Spleen (tissue), 11 donors: ENCODE measurements around the gene PLS1. TPM values are rescaled to one million over a fixed set of nuclear protein-coding genes. Genes with fewer than 3 reads are reported as not detected.
A peak's percentile ranks its signal among the peaks of the same experiment; 100 is the strongest.
"Not testable (repeated sequence)": the region's sequence is repeated elsewhere in the genome, so short reads cannot be mapped to it uniquely, and the experiment has no call there.

ENCODE experiments used
- DNase-seq: peaks from one replicate; pipeline ENCODE4 v3.0.0-alpha.2; 2020
- H3K27ac ChIP-seq, 8 donors: fragments of 200-600 bp; sonication (generic) in 7 of 8; 1 replicate in 4 of 8; 2 replicates in 4 of 8; pipeline versions ENCODE4 v1.5.0 to v1.8.0; 2016 to 2021; ENCODE audit warnings: inconsistent platforms in 4 of 8, mild to moderate bottlenecking in 4 of 8, moderate library complexity in 1 of 8
- H3K27me3 ChIP-seq, 7 donors: fragments of 200-600 bp; sonication (generic) in 6 of 7; replicated peaks in 1 of 7; 1 replicate in 4 of 7; 2 replicates in 3 of 7; pipeline versions ENCODE4 v1.5.0 to v1.8.0; 2016 to 2021; ENCODE audit warnings: inconsistent platforms in 3 of 7, mild to moderate bottlenecking in 1 of 7
- H3K36me3 ChIP-seq, 6 donors: fragments of 200-600 bp; sonication (generic) in 5 of 6; 1 replicate in 4 of 6; 2 replicates in 2 of 6; pipeline versions ENCODE4 v1.5.0 to v1.8.0; 2016 to 2021; ENCODE audit warnings: inconsistent platforms in 2 of 6
- H3K4me1 ChIP-seq, 6 donors: fragments of 200-600 bp; sonication (generic) in 5 of 6; 1 replicate in 3 of 6; 2 replicates in 3 of 6; pipeline versions ENCODE4 v1.5.0 to v1.8.0; 2016 to 2021; ENCODE audit warnings: inconsistent platforms in 3 of 6
- H3K4me3 ChIP-seq, 8 donors: fragments of 200-600 bp; sonication (generic) in 7 of 8; 1 replicate in 4 of 8; 2 replicates in 4 of 8; pipeline versions ENCODE4 v1.5.0 to v1.8.0; 2016 to 2021; ENCODE audit warnings: inconsistent platforms in 4 of 8, mild to moderate bottlenecking in 4 of 8, moderate library complexity in 2 of 8
- H3K9me3 ChIP-seq, 8 donors: fragments of 200-600 bp; sonication (generic) in 7 of 8; 1 replicate in 4 of 8; 2 replicates in 4 of 8; pipeline versions ENCODE4 v1.5.0 to v1.8.0; 2016 to 2021; ENCODE audit warnings: inconsistent platforms in 4 of 8
- POLR2A ChIP-seq, 3 donors: fragments of 450-650 bp; IDR thresholded peaks; one replicate each; pipeline ENCODE4 v1.5.1; 2017; ENCODE audit warnings: antibody characterized with exemption in 3 of 3, mild to moderate bottlenecking in 1 of 3
- POLR2AphosphoS5 ChIP-seq, 3 donors: sonication (generic); formaldehyde crosslinking; IDR thresholded peaks; one replicate each; pipeline ENCODE4 v1.5.1; 2017; ENCODE audit warnings: antibody characterized with exemption in 3 of 3
- WGBS, 5 donors: extraction: QIAGEN DNeasy Blood & Tissue Kit in 3 of 5; methylation state at CpG; one replicate each; pipeline versions ENCODE4 v1.1.5 to v1.1.7; 2013 to 2018; 5-methylcytosine and 5-hydroxymethylcytosine counted together
- intact Hi-C: fragments of 100-400 bp; cut with DNase I; formaldehyde crosslinking; loops from one replicate; pipeline ENCODE4 v1.15.0; 2023; ENCODE audit warnings: low total_unique reads
- polyA plus RNA-seq, 3 donors: library from polyadenylated mRNA; stranded (reverse); fragments of 200-250 nt; gene quantifications; one replicate each; pipeline ENCODE4 v1.2.1, GENCODE V29; 2013
- total RNA-seq, 7 donors: library from RNA; depleted of rRNA in 3 of 7; stranded (reverse); fragments of >200 nt in 3 of 7; fragmentation: NEBNext Ultra II Directional in 4 of 7; extraction: Animal tissue kit (Norgen Biotek cat#: 25700) in 4 of 7; gene quantifications; one replicate each; pipeline versions ENCODE4 v1.1.0 to v1.2.1, GENCODE V29; 2016 to 2021
- TF ChIP-seq, protein P1 (sequence below), 11 experiments: fragments of 200-600 bp in 7 of 11; fragments of 450-650 bp in 4 of 11; sonication (generic) in 4 of 11; IDR thresholded peaks in 8 of 11; conservative IDR thresholded peaks in 3 of 11; 1 replicate in 7 of 11; 2 replicates in 4 of 11; pipeline versions ENCODE4 v1.4.0 to v1.8.0; 2016 to 2021; ENCODE audit warnings: antibody characterized with exemption in 11 of 11, inconsistent platforms in 4 of 11, mild to moderate bottlenecking in 1 of 11
- donor health status: healthy with polysubstance abuse.
- donor health status: DM: no; HTN: no; CAD: no; lungs with moderate emphysema.
- donor health status: DM: no; HTN: no; CAD: no.
- donor health status: Bipolar disorder and iron deficiency.
- donor health status: healthy.
- donor health status: DM: no; HTN: no; CAD: no.
- donor health status: DM: yes; HTN: yes; CAD: no.

Gene PLS1
- total and polyA plus RNA-seq, 10 donors, result 0.09 to 3.0 (median 1.2) TPM

DNA sequence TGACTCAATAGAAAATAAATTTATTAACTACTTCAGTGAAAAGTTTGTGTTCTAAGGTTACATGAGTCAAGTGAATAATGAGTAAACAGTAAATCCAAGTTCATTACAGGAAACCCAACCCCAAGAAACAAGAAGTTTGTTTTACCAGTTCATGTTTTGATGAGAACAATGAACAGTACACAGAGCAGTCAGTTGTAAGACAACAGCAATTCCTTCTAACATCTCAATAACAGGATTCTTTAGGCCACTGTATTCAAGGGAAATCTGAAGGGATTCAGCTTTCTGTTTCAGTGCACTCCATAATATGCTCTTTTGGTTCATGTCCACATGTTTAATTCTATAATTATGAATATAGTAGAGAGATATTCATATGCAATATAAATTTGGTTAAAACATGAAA lies 36.1 kb upstream of the PLS1 start:
- Histone ChIP-seq H3K36me3 (peaks cover 3 to 100% (median 74%) of the 10 kb centered on the region in 6 donors), H3K9me3 (no peaks in the 10 kb centered on the region), H3K27me3 (no peaks in the 10 kb centered on the region), H3K27ac (no peak overlapping the region), H3K4me1 (no peaks in the 10 kb centered on the region), H3K4me3 (no peak overlapping the region)
- intact Hi-C loops, result no loop called here
- TF ChIP-seq POLR2AphosphoS5 (IDR thresholded peaks at IDR 0.05), result no peak
- TF ChIP-seq, protein P1, sequence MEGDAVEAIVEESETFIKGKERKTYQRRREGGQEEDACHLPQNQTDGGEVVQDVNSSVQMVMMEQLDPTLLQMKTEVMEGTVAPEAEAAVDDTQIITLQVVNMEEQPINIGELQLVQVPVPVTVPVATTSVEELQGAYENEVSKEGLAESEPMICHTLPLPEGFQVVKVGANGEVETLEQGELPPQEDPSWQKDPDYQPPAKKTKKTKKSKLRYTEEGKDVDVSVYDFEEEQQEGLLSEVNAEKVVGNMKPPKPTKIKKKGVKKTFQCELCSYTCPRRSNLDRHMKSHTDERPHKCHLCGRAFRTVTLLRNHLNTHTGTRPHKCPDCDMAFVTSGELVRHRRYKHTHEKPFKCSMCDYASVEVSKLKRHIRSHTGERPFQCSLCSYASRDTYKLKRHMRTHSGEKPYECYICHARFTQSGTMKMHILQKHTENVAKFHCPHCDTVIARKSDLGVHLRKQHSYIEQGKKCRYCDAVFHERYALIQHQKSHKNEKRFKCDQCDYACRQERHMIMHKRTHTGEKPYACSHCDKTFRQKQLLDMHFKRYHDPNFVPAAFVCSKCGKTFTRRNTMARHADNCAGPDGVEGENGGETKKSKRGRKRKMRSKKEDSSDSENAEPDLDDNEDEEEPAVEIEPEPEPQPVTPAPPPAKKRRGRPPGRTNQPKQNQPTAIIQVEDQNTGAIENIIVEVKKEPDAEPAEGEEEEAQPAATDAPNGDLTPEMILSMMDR (IDR thresholded peaks at IDR 0.05 in 8 of 11, conservative IDR thresholded peaks at IDR 0.05 in 3 of 11), result no peak
- no peak for TF ChIP-seq POLR2A (IDR thresholded peaks at IDR 0.05)
- DNase-seq, result no peak

DNA sequence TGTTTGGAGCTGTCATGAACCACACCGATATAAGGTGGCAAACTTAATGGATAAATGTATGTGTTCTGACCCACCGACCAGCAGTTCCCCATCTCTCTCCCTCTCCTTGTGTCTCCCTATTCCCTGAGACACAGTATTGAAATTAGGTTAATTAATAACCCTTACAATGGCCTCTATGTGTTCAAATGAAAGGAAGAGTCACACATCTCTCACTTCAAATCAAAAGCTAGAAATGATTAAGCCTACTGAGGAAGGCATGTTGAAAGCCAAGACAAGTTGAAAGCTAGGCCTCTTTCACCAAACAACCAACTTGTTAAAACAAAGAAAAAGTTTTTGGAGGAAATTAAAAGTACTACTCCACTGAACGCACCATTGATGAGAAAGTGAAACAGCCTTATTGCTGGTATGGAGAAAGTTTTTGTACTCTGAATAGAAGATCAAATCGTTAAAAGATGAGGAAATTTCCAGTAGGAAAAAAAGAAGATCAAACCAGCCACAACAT lies 32.6 kb upstream of the PLS1 start:
- intact Hi-C loops, result no loop called here
- DNase-seq, result no peak
- H3K4me3 ChIP-seq, result no peak overlapping the region
- no peaks in the 10 kb centered on the region for H3K4me1 ChIP-seq
- peaks cover 3 to 88% (median 58%) of the 10 kb centered on the region in 6 donors for H3K36me3 ChIP-seq
- no peaks in the 10 kb centered on the region for H3K9me3 ChIP-seq
- H3K27me3 ChIP-seq, result no peaks in the 10 kb centered on the region
- 85 to 94% (median 87%) methylated on average over 4 of the region's 4 CpGs for WGBS, 5 donors
- TF ChIP-seq POLR2A (IDR thresholded peaks at IDR 0.05) (no peak), POLR2AphosphoS5 (IDR thresholded peaks at IDR 0.05) (no peak)
- TF ChIP-seq, protein P1 (IDR thresholded peaks at IDR 0.05 in 8 of 11, conservative IDR thresholded peaks at IDR 0.05 in 3 of 11), result no peak
- no peak overlapping the region for H3K27ac ChIP-seq

DNA sequence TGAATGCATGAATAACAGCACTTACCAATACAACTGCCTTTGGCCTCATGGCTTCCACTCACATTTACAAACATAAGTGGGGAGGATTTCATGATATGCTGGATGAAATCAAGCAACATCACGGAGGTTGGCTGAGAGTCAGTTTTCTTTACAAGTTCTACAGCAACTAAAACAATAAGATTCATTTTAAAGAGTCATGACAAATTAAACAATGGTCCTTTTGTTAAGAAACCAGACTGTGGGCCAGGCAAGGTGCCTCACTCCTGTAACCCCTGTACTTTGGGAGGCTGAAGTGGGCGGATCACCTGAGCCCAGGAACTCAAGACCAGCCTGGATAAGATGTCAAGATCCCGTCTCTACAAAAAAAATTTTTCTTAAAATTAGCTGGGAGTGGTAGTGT lies 30.1 kb upstream of the PLS1 start:
- Histone ChIP-seq H3K9me3 (no peaks in the 10 kb centered on the region), H3K27ac (no peak overlapping the region), H3K27me3 (no peaks in the 10 kb centered on the region), H3K4me1 (peaks cover 0 to 3% (median 0%) of the 10 kb centered on the region in 6 donors), H3K36me3 (peaks cover 3 to 80% (median 43%) of the 10 kb centered on the region in 6 donors), H3K4me3 (no peak overlapping the region)
- intact Hi-C loops, result no loop called here
- TF ChIP-seq POLR2A (IDR thresholded peaks at IDR 0.05) (no peak), POLR2AphosphoS5 (IDR thresholded peaks at IDR 0.05) (no peak)
- TF ChIP-seq, protein P1 (IDR thresholded peaks at IDR 0.05 in 8 of 11, conservative IDR thresholded peaks at IDR 0.05 in 3 of 11), result no peak
- DNase-seq, result no peak
- whole genome bisulfite sequencing, 5 donors, result 87 to 98% (median 96%) methylated on average over 3 of the region's 3 CpGs

DNA sequence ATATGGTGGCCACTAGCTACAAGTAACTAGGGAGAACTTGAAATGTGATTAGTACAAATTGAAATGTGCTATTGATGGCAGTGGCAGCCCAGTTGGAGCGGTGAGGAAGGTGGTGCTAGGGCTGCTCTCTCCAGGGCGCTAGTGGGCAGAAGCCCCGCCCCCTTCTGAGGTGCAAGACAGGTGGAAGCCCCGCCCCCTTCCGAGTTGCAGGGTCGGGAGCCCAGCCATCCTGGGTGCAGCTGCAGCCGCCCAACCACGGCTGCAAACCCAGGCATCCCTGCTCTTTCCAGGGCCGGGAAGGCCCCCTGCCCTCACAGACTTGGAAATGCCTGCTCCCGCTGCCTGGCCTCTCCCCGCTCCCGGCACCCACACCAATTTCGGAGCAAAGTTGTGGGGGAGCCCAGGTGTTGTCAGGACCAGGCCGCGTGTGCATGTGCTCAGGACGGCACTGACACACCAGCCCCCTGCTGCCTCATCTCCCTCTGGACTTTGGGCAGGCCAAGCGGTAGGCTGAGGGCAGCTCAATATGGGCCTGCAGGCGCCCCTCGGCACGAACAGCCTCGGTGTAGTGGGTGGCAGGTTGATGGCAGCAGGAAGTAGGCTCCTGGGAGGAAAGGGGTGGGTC lies 27.7 kb upstream of the PLS1 start:
- intact Hi-C loops, result no loop called here
- peaks cover 0 to 10% (median 0%) of the 10 kb centered on the region in 6 donors for H3K4me1 ChIP-seq

DNA sequence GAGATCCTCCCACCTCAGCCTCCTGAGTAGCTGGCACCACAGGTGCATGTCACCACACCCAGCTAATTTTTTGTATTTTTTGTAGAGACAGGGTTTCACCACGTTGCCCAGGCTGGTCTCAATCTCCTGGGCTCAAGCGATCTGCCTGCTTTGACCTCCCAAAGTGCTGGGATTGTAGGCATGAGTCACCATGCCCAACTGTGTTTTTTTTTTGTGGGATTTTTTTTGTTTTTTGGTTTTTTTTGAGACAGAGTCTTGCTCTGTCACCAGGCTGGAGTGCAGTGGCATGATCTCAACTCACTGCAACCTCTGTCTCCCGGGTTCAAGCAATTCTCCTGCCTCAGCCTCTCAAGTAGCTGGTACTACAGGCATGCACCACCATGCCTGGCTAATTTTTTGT lies 26.8 kb upstream of the PLS1 start:
- WGBS, 5 donors, result 90 to 97% (median 94%) methylated on average over 3 of the region's 3 CpGs
- H3K4me1 ChIP-seq, result peaks cover 0 to 19% (median 3%) of the 10 kb centered on the region in 6 donors
- H3K27ac ChIP-seq, H3K4me3 ChIP-seq, H3K9me3 ChIP-seq, intact Hi-C loops, DNase-seq, H3K27me3 ChIP-seq: not testable (repeated sequence)
- peaks cover 0 to 63% (median 25%) of the 10 kb centered on the region in 6 donors for H3K36me3 ChIP-seq

More for the DNA sequence above, 27.7 kb upstream of the PLS1 start:
- Histone ChIP-seq H3K4me3 (no peak overlapping the region), H3K36me3 (peaks cover 0 to 72% (median 31%) of the 10 kb centered on the region in 6 donors), H3K27me3 (no peaks in the 10 kb centered on the region), H3K9me3 (no peaks in the 10 kb centered on the region), H3K27ac (no peak overlapping the region)
- TF ChIP-seq POLR2AphosphoS5 (IDR thresholded peaks at IDR 0.05), result peak in 1 of 3 donors; percentile 29
- no peak for TF ChIP-seq POLR2A (IDR thresholded peaks at IDR 0.05)
- no peak for DNase-seq
- 85 to 95% (median 89%) methylated on average over 16 to 21 of the region's 21 CpGs for WGBS, 5 donors

DNA sequence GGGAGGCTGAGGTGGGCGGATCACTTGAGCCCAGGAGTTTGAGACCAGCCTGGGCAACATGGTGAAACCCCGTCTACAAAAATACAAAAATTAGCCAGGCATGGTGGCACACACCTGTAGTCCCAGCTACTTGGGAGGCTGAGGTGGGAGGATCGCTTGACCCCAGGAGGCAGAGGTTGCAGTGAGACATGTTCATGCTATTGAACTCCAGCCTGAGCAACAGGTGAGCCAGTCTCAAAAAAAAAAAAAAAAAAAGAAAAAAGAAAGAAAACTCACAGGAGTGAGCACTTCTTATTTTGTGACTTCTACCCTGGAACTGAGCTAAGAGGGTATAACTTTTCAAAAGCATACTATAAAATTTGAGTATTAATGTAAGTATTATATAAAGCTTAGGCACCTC lies 22.0 kb upstream of the PLS1 start:
- H3K4me3 ChIP-seq, H3K27me3 ChIP-seq, DNase-seq, H3K9me3 ChIP-seq, intact Hi-C loops, H3K27ac ChIP-seq: not testable (repeated sequence)
- H3K4me1 ChIP-seq, result peaks cover 24 to 60% (median 40%) of the 10 kb centered on the region in 6 donors
- peaks cover 0 to 34% (median 8%) of the 10 kb centered on the region in 6 donors for H3K36me3 ChIP-seq
- 93 to 96% (median 95%) methylated on average over 3 of the region's 3 CpGs for WGBS, 5 donors
